ENCODE data around the gene P2RY14. TPM values are rescaled to one million over a fixed set of nuclear protein-coding genes. Genes with fewer than 3 reads are reported as not detected.

Gene P2RY14
- under 1 TPM; 0.25 to 0.93 (median 0.31) TPM for total RNA-seq
- total RNA-seq (2013): 15.4 TPM

- Mint-ChIP-seq H3K9me3 (no peaks in the 10 kb centered on the region), H3K4me3 (no peak within 1 kb of the TSS), H3K27me3 (ENCODE audit: low read depth in 2 of 2) (no peaks in the 10 kb centered on the region), H3K27ac (peak within 1 kb of the TSS; percentile 35 to 53), H3K36me3 (no peaks in the 10 kb centered on the region), H3K4me1 (peaks cover 17 to 18% of the 10 kb centered on the region in 2 donors)
- Histone ChIP-seq H3K36me3 (ENCODE audit: control insufficient read depth, insufficient read depth, low read length) (no peaks in the 10 kb centered on the region), H3K9me3 (ENCODE audit: control insufficient read depth, insufficient read depth, low read length) (no peaks in the 10 kb centered on the region), H3K4me3 (ENCODE audit: low read length) (peak within 1 kb of the TSS; percentile 9), H3K27me3 (ENCODE audit: control insufficient read depth, insufficient read depth, low read length) (no peaks in the 10 kb centered on the region), H3K4me1 (ENCODE audit: control insufficient read depth, insufficient read depth, low read length) (peaks cover 18% of the 10 kb centered on the region), H3K27ac (ENCODE audit: low read length) (peak within 1 kb of the TSS; percentile 65)
- 18% methylated on average over 4 of the region's 4 CpGs for WGBS (ENCODE audit: insufficient coverage)
- DNase-seq (peak in 1 of 2 donors; percentile 36), ATAC-seq (peak in 2 of 3 donors; percentile 42 to 73)
- intact Hi-C loops (cut with micrococcal nuclease): no loop called here
- TF ChIP-seq, protein P1, sequence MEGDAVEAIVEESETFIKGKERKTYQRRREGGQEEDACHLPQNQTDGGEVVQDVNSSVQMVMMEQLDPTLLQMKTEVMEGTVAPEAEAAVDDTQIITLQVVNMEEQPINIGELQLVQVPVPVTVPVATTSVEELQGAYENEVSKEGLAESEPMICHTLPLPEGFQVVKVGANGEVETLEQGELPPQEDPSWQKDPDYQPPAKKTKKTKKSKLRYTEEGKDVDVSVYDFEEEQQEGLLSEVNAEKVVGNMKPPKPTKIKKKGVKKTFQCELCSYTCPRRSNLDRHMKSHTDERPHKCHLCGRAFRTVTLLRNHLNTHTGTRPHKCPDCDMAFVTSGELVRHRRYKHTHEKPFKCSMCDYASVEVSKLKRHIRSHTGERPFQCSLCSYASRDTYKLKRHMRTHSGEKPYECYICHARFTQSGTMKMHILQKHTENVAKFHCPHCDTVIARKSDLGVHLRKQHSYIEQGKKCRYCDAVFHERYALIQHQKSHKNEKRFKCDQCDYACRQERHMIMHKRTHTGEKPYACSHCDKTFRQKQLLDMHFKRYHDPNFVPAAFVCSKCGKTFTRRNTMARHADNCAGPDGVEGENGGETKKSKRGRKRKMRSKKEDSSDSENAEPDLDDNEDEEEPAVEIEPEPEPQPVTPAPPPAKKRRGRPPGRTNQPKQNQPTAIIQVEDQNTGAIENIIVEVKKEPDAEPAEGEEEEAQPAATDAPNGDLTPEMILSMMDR (IDR thresholded peaks at IDR 0.05): no peak
Observed at GRCh38 chr3:151278230-151278629, at the start of gene P2RY14. Gene P2RY14 (minus strand): TSS chr3:151278542. CDS start chr3:151214316, 64,226 bp downstream.

DNA sequence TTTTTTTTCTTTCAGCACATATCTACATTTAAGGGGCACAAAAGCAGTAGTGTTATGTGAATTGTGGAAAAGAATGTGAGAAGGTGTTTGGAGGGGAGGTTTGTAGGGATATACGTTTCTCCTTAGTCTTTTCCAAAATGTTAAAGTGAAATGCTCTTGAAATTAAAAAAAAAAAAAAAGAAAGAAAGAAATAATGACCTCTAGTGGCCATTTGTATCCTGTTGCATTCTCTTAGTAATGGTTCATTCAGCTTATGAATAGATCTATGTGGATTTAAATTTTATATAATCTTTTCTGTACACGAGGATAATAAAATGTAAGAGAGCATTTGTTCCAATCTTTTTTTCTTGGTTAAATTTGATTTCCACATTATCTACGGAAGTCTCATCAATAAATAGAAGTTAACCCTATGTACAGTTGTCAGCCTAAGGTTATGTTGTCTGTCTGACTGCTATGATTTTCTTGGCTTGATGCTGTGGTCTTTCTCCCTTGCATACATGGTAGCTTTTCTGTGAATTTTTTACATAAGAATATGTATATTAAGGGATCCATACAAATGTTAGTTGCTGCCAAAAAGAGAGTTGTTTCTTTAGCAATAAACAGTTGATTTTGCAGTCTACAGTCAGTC lies 49.3 kb upstream of the P2RY14 start:
- H3K4me3 ChIP-seq (ENCODE audit: low read length): no peak overlapping the region
- no peaks in the 10 kb centered on the region for H3K36me3 ChIP-seq (ENCODE audit: control insufficient read depth, insufficient read depth, low read length)
- intact Hi-C loops (cut with micrococcal nuclease): loop anchor here (5.0 kb wide), 1 partner anchor 565 kb away; no protein-coding TSS in a partner anchor
- Mint-ChIP-seq H3K27me3 (ENCODE audit: low read depth in 2 of 2) (no peaks in the 10 kb centered on the region), H3K9me3 (no peaks in the 10 kb centered on the region), H3K36me3 (no peaks in the 10 kb centered on the region), H3K4me1 (peaks cover 16 to 28% of the 10 kb centered on the region in 2 donors), H3K4me3 (peak overlapping the region; percentile 72), H3K27ac (peak overlapping the region; percentile 84 to 86)
- TF ChIP-seq, protein P1 (IDR thresholded peaks at IDR 0.05): peak; percentile 46
- H3K27me3 ChIP-seq (ENCODE audit: control insufficient read depth, insufficient read depth, low read length): peaks cover 2% of the 10 kb centered on the region
- H3K4me1 ChIP-seq (ENCODE audit: control insufficient read depth, insufficient read depth, low read length): peaks cover 4% of the 10 kb centered on the region
- 11% methylated on average over 1 of the region's 3 CpGs for WGBS (ENCODE audit: insufficient coverage)
- DNase-seq: peak in 1 of 2 donors; percentile 28
- ATAC-seq: no peak
- H3K27ac ChIP-seq (ENCODE audit: low read length): no peak overlapping the region
- no peaks in the 10 kb centered on the region for H3K9me3 ChIP-seq (ENCODE audit: control insufficient read depth, insufficient read depth, low read length)

DNA sequence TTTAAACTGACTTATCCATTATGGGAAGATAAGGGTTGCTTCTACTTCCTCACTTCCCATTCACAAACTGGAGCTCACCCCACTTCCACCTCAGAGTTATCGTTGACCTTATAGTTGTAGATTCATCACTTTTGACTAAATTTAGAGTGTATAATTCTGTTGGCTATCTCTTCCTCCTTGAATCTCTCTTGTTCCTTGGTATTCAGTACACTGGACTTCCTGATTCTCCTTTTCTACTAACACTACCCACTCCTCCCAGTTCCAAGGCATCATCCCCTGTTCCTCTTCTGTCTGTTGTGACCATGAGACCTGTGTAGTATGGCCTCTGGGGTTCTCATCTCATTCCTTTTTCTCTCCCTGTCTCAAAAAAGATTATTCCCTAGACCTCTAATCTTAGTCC lies 44.2 kb upstream of the P2RY14 start:
- peaks cover 2% of the 10 kb centered on the region for H3K27me3 ChIP-seq (ENCODE audit: control insufficient read depth, insufficient read depth, low read length)
- DNase-seq (no peak), ATAC-seq (no peak)
- Mint-ChIP-seq H3K9me3 (no peaks in the 10 kb centered on the region), H3K27me3 (ENCODE audit: low read depth in 2 of 2) (peaks cover 0 to 3% of the 10 kb centered on the region in 2 donors), H3K36me3 (no peaks in the 10 kb centered on the region), H3K27ac (no peak overlapping the region), H3K4me3 (no peak overlapping the region), H3K4me1 (peaks cover 4 to 8% of the 10 kb centered on the region in 2 donors)
- TF ChIP-seq, protein P1 (IDR thresholded peaks at IDR 0.05): no peak
- no CpG with 5 or more reads among the region's 1 CpG for WGBS (ENCODE audit: insufficient coverage)
- H3K4me1 ChIP-seq (ENCODE audit: control insufficient read depth, insufficient read depth, low read length): no peaks in the 10 kb centered on the region
- H3K4me3 ChIP-seq (ENCODE audit: low read length): no peak overlapping the region
- H3K27ac ChIP-seq (ENCODE audit: low read length): no peak overlapping the region
- intact Hi-C loops (cut with micrococcal nuclease): no loop called here
- no peaks in the 10 kb centered on the region for H3K9me3 ChIP-seq (ENCODE audit: control insufficient read depth, insufficient read depth, low read length)
- no peaks in the 10 kb centered on the region for H3K36me3 ChIP-seq (ENCODE audit: control insufficient read depth, insufficient read depth, low read length)

DNA sequence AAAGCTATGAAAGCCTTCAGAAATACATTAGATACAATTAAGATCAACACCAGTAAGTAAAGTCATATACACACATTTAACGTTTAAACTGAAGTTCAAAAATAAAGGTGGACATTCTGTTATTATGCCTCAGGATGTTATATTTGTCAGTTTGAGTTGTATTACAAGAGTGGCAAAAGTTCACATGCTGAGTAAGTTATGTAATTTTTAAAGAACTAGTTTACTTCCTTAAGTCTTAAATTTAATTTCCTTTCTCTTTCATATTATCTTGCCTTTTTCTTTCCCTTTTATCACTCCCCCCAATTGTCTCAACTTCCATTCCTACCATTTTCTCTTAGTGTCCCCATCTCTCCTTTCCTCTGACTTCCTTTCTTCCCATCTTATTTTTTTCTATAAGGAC lies 43.2 kb upstream of the P2RY14 start:
- H3K27ac ChIP-seq (ENCODE audit: low read length): no peak overlapping the region
- TF ChIP-seq, protein P1 (IDR thresholded peaks at IDR 0.05): no peak
- H3K36me3 ChIP-seq (ENCODE audit: control insufficient read depth, insufficient read depth, low read length): no peaks in the 10 kb centered on the region
- no peak overlapping the region for H3K4me3 ChIP-seq (ENCODE audit: low read length)
- H3K4me1 ChIP-seq (ENCODE audit: control insufficient read depth, insufficient read depth, low read length): no peaks in the 10 kb centered on the region
- no CpG with 5 or more reads among the region's 1 CpG for WGBS (ENCODE audit: insufficient coverage)
- Mint-ChIP-seq H3K4me1 (peaks cover 4 to 8% of the 10 kb centered on the region in 2 donors), H3K27me3 (ENCODE audit: low read depth in 2 of 2) (peaks cover 0 to 3% of the 10 kb centered on the region in 2 donors), H3K4me3 (no peak overlapping the region), H3K27ac (no peak overlapping the region), H3K36me3 (no peaks in the 10 kb centered on the region), H3K9me3 (no peaks in the 10 kb centered on the region)
- ATAC-seq: no peak
- peaks cover 2% of the 10 kb centered on the region for H3K27me3 ChIP-seq (ENCODE audit: control insufficient read depth, insufficient read depth, low read length)
- intact Hi-C loops (cut with micrococcal nuclease): no loop called here
- no peaks in the 10 kb centered on the region for H3K9me3 ChIP-seq (ENCODE audit: control insufficient read depth, insufficient read depth, low read length)
- no peak for DNase-seq
